Stimulated activated naive CD8-positive, alpha-beta T cell treated with anti-CD3 and anti-CD28 coated beads, Interleukin-15, Interleukin-2, amounts not matched to agents 100 ng/mL and 50 ng/mL, for 24 hours (primary cell): ENCODE measurements around the gene CPT1A.
A peak's percentile ranks its signal among the peaks of the same experiment; 100 is the strongest.
"Not testable (repeated sequence)": the region's sequence is repeated elsewhere in the genome, so short reads cannot be mapped to it uniquely, and the experiment has no call there.

Source experiments
- H3K27ac Mint-ChIP-seq: one replicate; pipeline ENCODE4 v1.8.0; 2021; ENCODE audit warnings: mild to moderate bottlenecking, mixed read lengths
- H3K27me3 Mint-ChIP-seq: one replicate; pipeline ENCODE4 v1.8.0; 2021; ENCODE audit warnings: mixed read lengths
- H3K36me3 Mint-ChIP-seq: one replicate; pipeline ENCODE4 v1.8.0; 2021; ENCODE audit warnings: low read depth, mixed read lengths
- H3K4me1 Mint-ChIP-seq: one replicate; pipeline ENCODE4 v1.8.0; 2021; ENCODE audit warnings: low read depth, mixed read lengths
- H3K4me3 Mint-ChIP-seq: one replicate; pipeline ENCODE4 v1.8.0; 2021; ENCODE audit warnings: mild to moderate bottlenecking, mixed read lengths
- H3K9me3 Mint-ChIP-seq: one replicate; pipeline ENCODE4 v1.8.0; 2021; ENCODE audit warnings: mixed read lengths

CPT1A gene

GRCh38 chr11:68841718-68842426, at the start of gene CPT1A:
TSS of gene CPT1A (minus strand) at chr11:68841916. CDS start at chr11:68815474, 26,442 bp downstream.
- Mint-ChIP-seq H3K4me1 (peaks cover 55% of the 10 kb centered on the region), H3K9me3 (no peaks in the 10 kb centered on the region), H3K4me3 (peak within 1 kb of the TSS; percentile 90), H3K27ac (peak within 1 kb of the TSS; percentile 76), H3K27me3 (no peaks in the 10 kb centered on the region), H3K36me3 (no peaks in the 10 kb centered on the region)

GRCh38 chr11:68890490-68891231, 48.9 kb upstream of the CPT1A start:
- Mint-ChIP-seq H3K4me3 (no peak overlapping the region), H3K36me3 (peaks cover 46% of the 10 kb centered on the region), H3K27ac (no peak overlapping the region), H3K9me3 (no peaks in the 10 kb centered on the region), H3K27me3 (no peaks in the 10 kb centered on the region), H3K4me1 (peaks cover 3% of the 10 kb centered on the region)

GRCh38 chr11:68889948-68890446, 48.3 kb upstream of the CPT1A start:
- Mint-ChIP-seq H3K27ac (no peak overlapping the region), H3K36me3 (peaks cover 45% of the 10 kb centered on the region), H3K4me3 (no peak overlapping the region), H3K9me3 (no peaks in the 10 kb centered on the region), H3K27me3 (no peaks in the 10 kb centered on the region), H3K4me1 (peaks cover 3% of the 10 kb centered on the region)

- H3K36me3 Mint-ChIP-seq = peaks cover 11% of the 10 kb centered on the region
- H3K27ac Mint-ChIP-seq, H3K4me1 Mint-ChIP-seq, H3K27me3 Mint-ChIP-seq, H3K9me3 Mint-ChIP-seq, H3K4me3 Mint-ChIP-seq: not testable (repeated sequence)
These were observed 43.1 kb upstream of the CPT1A start for GRCh38 chr11:68884827-68885226.

GRCh38 chr11:68882391-68882790, 40.7 kb upstream of the CPT1A start:
- H3K4me3 Mint-ChIP-seq = no peak overlapping the region
- no peaks in the 10 kb centered on the region for H3K4me1 Mint-ChIP-seq
- no peaks in the 10 kb centered on the region for H3K9me3 Mint-ChIP-seq
- peaks cover 7% of the 10 kb centered on the region for H3K36me3 Mint-ChIP-seq
- H3K27ac Mint-ChIP-seq = no peak overlapping the region
- no peaks in the 10 kb centered on the region for H3K27me3 Mint-ChIP-seq

GRCh38 chr11:68881320-68881719, 39.6 kb upstream of the CPT1A start:
- no peaks in the 10 kb centered on the region for H3K4me1 Mint-ChIP-seq
- no peak overlapping the region for H3K27ac Mint-ChIP-seq
- H3K9me3 Mint-ChIP-seq = no peaks in the 10 kb centered on the region
- H3K36me3 Mint-ChIP-seq = peaks cover 7% of the 10 kb centered on the region
- no peak overlapping the region for H3K4me3 Mint-ChIP-seq
- no peaks in the 10 kb centered on the region for H3K27me3 Mint-ChIP-seq

GRCh38 chr11:68880851-68881250, 39.1 kb upstream of the CPT1A start:
- Mint-ChIP-seq H3K36me3 (peaks cover 7% of the 10 kb centered on the region), H3K9me3 (no peaks in the 10 kb centered on the region), H3K27ac (no peak overlapping the region), H3K27me3 (no peaks in the 10 kb centered on the region), H3K4me1 (no peaks in the 10 kb centered on the region), H3K4me3 (no peak overlapping the region)

GRCh38 chr11:68878022-68878421, 36.3 kb upstream of the CPT1A start:
- Mint-ChIP-seq H3K27me3 (no peaks in the 10 kb centered on the region), H3K27ac (no peak overlapping the region), H3K4me1 (no peaks in the 10 kb centered on the region), H3K36me3 (peaks cover 4% of the 10 kb centered on the region), H3K4me3 (no peak overlapping the region), H3K9me3 (no peaks in the 10 kb centered on the region)

GRCh38 chr11:68872216-68873003, 30.7 kb upstream of the CPT1A start:
- Mint-ChIP-seq H3K27ac (no peak overlapping the region), H3K4me3 (no peak overlapping the region), H3K4me1 (peaks cover 10% of the 10 kb centered on the region), H3K9me3 (no peaks in the 10 kb centered on the region), H3K36me3 (no peaks in the 10 kb centered on the region), H3K27me3 (peaks cover 22% of the 10 kb centered on the region)

- Mint-ChIP-seq H3K27ac (no peak overlapping the region), H3K36me3 (no peaks in the 10 kb centered on the region), H3K27me3 (peaks cover 22% of the 10 kb centered on the region), H3K4me3 (peak overlapping the region; percentile 75), H3K9me3 (no peaks in the 10 kb centered on the region), H3K4me1 (peaks cover 10% of the 10 kb centered on the region)
These were observed 28.8 kb upstream of the CPT1A start for GRCh38 chr11:68870470-68870869.

- H3K27ac Mint-ChIP-seq = no peak overlapping the region
- peaks cover 10% of the 10 kb centered on the region for H3K4me1 Mint-ChIP-seq
- H3K9me3 Mint-ChIP-seq = peaks cover 3% of the 10 kb centered on the region
- peaks cover 22% of the 10 kb centered on the region for H3K27me3 Mint-ChIP-seq
- no peak overlapping the region for H3K4me3 Mint-ChIP-seq
- H3K36me3 Mint-ChIP-seq = peaks cover 5% of the 10 kb centered on the region
These were observed 26.6 kb upstream of the CPT1A start for GRCh38 chr11:68868221-68868835.

GRCh38 chr11:68867066-68867465, 25.4 kb upstream of the CPT1A start:
- H3K4me3 Mint-ChIP-seq = no peak overlapping the region
- peaks cover 10% of the 10 kb centered on the region for H3K4me1 Mint-ChIP-seq
- peaks cover 22% of the 10 kb centered on the region for H3K27me3 Mint-ChIP-seq
- H3K9me3 Mint-ChIP-seq = peaks cover 5% of the 10 kb centered on the region
- H3K36me3 Mint-ChIP-seq = peaks cover 6% of the 10 kb centered on the region
- no peak overlapping the region for H3K27ac Mint-ChIP-seq

GRCh38 chr11:68865241-68865640, 23.5 kb upstream of the CPT1A start:
- Mint-ChIP-seq H3K27me3 (peaks cover 16% of the 10 kb centered on the region), H3K4me1 (peaks cover 10% of the 10 kb centered on the region), H3K36me3 (peaks cover 6% of the 10 kb centered on the region), H3K9me3 (peaks cover 5% of the 10 kb centered on the region), H3K4me3 (no peak overlapping the region), H3K27ac (no peak overlapping the region)

- Mint-ChIP-seq H3K4me3 (no peak overlapping the region), H3K4me1 (no peaks in the 10 kb centered on the region), H3K9me3 (peaks cover 5% of the 10 kb centered on the region), H3K27ac (no peak overlapping the region), H3K27me3 (peaks cover 3% of the 10 kb centered on the region), H3K36me3 (peaks cover 6% of the 10 kb centered on the region)
These were observed 22.0 kb upstream of the CPT1A start for GRCh38 chr11:68863553-68864265.
